IMR-90 (cell line): ENCODE measurements around the gene ZNF132.

Experiments used
- BHLHE40 ChIP-seq: fragments of 150-350 bp; IDR thresholded peaks from 2 replicates; pipeline ENCODE4 v1.6.1; 2016; ENCODE audit warnings: mild to moderate bottlenecking, low read depth, low read length
- CEBPB ChIP-seq: IDR thresholded peaks from 2 replicates; pipeline ENCODE4 v1.6.1; 2012; ENCODE audit warnings: low read depth, low read length, improper control_type of control experiment
- FOS ChIP-seq: fragments of 150-350 bp; IDR thresholded peaks from 2 replicates; pipeline ENCODE4 v1.6.1; 2016; ENCODE audit warnings: low read depth, low read length
- MAZ ChIP-seq: IDR thresholded peaks from 2 replicates; pipeline ENCODE4 v1.6.1; 2012; ENCODE audit warnings: low read depth, mild to moderate bottlenecking, low read length, improper control_type of control experiment, moderate library complexity, borderline replicate concordance
- MXI1 ChIP-seq: IDR thresholded peaks from 2 replicates; pipeline ENCODE4 v1.6.1; 2012; ENCODE audit warnings: low read depth, mild to moderate bottlenecking, low read length, moderate library complexity, borderline replicate concordance
- NFE2L2 ChIP-seq: fragments of 150-350 bp; IDR thresholded peaks from 2 replicates; pipeline ENCODE4 v1.6.1; 2016; ENCODE audit warnings: low read depth, mild to moderate bottlenecking, low read length
- POLR2A ChIP-seq: IDR thresholded peaks from 2 replicates; pipeline ENCODE4 v1.6.1; 2012; ENCODE audit warnings: mild to moderate bottlenecking, low read depth, low read length
- RAD21 ChIP-seq: IDR thresholded peaks from 2 replicates; pipeline ENCODE4 v1.6.1; 2012; ENCODE audit warnings: low read length, improper control_type of control experiment
- RCOR1 ChIP-seq: IDR thresholded peaks from 2 replicates; pipeline ENCODE4 v1.6.1; 2012; ENCODE audit warnings: mild to moderate bottlenecking, low read length, improper control_type of control experiment; ENCODE audit not compliant: insufficient replicate concordance
- RFX5 ChIP-seq: IDR thresholded peaks from 2 replicates; pipeline ENCODE4 v1.8.0; 2012; ENCODE audit warnings: low read depth, mild to moderate bottlenecking, low read length, moderate library complexity
- SMC3 ChIP-seq: fragments of 150-350 bp; IDR thresholded peaks from 2 replicates; pipeline ENCODE4 v1.6.1; 2016; ENCODE audit warnings: low read depth, mild to moderate bottlenecking, antibody characterized with exemption, low read length, moderate library complexity
- TF ChIP-seq, protein P1 (sequence below): conservative IDR thresholded peaks from 2 replicates; pipeline ENCODE4 v1.5.1; 2012; ENCODE audit warnings: mild to moderate bottlenecking, low read depth, low read length, improper control_type of control experiment
- TF ChIP-seq, protein P2 (sequence below): fragments of 150-350 bp; IDR thresholded peaks from 2 replicates; pipeline ENCODE4 v1.6.1; 2016; ENCODE audit warnings: low read depth, mild to moderate bottlenecking, low read length, moderate library complexity, borderline replicate concordance
- TF ChIP-seq, protein P3 (sequence below): fragments of 150-350 bp; IDR thresholded peaks from 2 replicates; pipeline ENCODE4 v1.6.1; 2017; ENCODE audit warnings: mild to moderate bottlenecking, antibody characterized with exemption, low read length, low read depth

DNA sequence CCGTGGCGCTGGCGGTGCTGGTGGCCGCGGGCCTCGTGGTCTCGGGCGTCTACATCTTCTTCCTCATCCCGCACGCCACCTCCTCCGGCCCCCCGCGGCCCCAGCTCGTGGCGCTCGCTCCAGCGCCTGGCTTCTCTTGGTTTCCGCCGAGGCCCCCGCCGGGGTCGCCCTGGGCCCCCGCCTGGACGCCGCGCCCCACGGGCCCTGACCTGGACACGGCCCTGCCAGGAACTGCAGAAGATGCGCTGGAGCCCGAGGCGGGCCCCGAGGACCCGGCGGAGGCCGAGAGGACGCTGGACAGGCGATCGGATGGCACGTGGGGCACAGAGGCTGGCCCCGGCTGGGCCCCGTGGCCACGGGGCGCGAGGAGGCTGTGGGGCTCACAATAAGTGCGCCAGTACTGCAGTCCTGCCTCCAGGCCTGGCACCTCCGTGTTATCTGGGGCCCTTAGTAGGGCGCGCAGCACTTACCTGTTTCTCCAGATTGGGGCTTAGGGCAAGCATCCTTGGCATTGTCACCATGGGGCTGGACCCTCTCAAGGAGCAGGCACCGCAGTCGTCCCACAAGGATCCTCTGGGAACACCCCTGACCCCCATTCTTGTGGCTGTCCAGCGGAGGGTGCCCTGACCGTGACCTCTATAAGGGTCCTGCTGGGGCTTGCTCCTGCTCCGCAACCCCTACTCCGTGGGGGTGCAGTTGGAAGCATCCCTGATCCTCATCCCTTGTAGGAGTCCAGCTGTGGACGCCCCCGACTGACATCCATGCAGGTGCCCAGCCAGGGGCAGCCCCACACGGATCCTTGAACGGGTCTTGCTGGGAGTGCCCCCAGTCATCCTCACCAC lies 43.0 kb downstream of the ZNF132 start:
- TF ChIP-seq POLR2A (no peak), NFE2L2 (no peak), MAZ (no peak), RAD21 (no peak), RCOR1 (no peak), CEBPB (no peak), SMC3 (no peak), RFX5 (no peak), MXI1 (no peak), FOS (no peak), BHLHE40 (no peak)
- TF ChIP-seq, protein P1, sequence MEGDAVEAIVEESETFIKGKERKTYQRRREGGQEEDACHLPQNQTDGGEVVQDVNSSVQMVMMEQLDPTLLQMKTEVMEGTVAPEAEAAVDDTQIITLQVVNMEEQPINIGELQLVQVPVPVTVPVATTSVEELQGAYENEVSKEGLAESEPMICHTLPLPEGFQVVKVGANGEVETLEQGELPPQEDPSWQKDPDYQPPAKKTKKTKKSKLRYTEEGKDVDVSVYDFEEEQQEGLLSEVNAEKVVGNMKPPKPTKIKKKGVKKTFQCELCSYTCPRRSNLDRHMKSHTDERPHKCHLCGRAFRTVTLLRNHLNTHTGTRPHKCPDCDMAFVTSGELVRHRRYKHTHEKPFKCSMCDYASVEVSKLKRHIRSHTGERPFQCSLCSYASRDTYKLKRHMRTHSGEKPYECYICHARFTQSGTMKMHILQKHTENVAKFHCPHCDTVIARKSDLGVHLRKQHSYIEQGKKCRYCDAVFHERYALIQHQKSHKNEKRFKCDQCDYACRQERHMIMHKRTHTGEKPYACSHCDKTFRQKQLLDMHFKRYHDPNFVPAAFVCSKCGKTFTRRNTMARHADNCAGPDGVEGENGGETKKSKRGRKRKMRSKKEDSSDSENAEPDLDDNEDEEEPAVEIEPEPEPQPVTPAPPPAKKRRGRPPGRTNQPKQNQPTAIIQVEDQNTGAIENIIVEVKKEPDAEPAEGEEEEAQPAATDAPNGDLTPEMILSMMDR, result no peak
- TF ChIP-seq, protein P2, sequence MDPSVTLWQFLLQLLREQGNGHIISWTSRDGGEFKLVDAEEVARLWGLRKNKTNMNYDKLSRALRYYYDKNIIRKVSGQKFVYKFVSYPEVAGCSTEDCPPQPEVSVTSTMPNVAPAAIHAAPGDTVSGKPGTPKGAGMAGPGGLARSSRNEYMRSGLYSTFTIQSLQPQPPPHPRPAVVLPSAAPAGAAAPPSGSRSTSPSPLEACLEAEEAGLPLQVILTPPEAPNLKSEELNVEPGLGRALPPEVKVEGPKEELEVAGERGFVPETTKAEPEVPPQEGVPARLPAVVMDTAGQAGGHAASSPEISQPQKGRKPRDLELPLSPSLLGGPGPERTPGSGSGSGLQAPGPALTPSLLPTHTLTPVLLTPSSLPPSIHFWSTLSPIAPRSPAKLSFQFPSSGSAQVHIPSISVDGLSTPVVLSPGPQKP, result no peak
- TF ChIP-seq, protein P3, sequence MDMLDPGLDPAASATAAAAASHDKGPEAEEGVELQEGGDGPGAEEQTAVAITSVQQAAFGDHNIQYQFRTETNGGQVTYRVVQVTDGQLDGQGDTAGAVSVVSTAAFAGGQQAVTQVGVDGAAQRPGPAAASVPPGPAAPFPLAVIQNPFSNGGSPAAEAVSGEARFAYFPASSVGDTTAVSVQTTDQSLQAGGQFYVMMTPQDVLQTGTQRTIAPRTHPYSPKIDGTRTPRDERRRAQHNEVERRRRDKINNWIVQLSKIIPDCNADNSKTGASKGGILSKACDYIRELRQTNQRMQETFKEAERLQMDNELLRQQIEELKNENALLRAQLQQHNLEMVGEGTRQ, result no peak
